GM19455 (cell line): Measurements from ENCODE around the gene CCZ1.
A peak's percentile ranks its signal among the peaks of the same experiment; 100 is the strongest.
"Not testable (repeated sequence)": the region's sequence is repeated elsewhere in the genome, so short reads cannot be mapped to it uniquely, and the experiment has no call there.

ENCODE experiments used
- ATAC-seq: cut with Tn5 transposase; IDR thresholded peaks from one replicate; pipeline ENCODE4 v1.9.1; 2021; ENCODE audit not compliant: unreplicated experiment

Gene CCZ1

DNA sequence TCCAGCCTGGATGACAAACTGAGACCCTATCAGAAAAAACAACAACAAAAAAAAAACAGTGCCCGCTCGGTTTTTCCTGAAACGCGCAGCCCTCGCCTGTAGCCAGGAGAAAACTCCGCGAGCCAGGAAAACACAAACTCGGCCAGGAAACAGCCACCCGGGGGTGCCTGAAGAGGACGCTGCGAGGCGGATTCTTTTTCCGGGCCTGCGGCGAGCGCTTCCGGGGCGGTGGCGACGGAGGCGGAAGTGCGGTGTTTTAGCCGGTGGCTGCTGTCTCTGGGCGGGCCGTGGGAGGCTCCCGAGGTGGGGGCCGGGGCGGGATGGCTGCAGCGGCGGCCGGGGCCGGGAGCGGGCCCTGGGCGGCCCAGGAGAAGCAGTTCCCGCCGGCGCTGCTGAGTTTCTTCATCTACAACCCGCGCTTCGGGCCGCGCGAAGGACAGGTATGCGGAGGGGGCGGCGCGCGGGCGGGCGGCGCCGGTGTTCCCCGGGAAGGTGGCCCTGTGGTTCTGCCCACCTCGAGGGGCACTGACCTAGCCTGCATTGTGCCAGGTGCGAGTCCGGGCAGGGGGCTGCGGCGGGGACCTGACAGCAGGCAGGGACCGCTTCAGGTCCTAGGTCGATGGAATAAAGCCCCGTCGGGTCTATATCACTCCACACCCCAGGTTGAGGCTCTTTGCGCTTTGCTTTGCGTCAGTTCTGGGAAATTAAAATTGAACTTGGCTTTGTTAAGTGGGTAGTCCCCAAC is at the start of gene CCZ1:
Gene CCZ1, plus strand, starts transcription at position 254 of the 745 bp plus-strand sequence. Its CDS starts 67 bp downstream, at position 321.
- ATAC-seq: peak; percentile 88

DNA sequence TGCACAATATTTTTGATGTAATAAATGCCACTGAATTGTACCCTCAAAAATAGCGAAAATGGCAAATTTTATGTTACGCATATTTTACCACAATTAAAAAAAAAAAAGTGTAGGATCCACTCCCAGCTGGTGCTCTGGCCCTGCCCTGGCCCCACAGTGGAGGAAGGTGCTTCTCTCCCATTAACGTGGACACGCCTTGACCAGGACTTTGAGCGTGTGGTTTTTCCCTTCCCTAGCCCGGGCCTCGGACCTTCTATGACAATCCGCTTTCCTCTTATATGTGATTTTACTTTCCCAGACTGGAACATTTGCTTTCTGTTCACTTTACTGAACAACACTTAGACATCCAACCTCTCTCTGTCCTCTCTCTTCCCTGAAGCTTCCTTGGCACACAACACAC is 47.6 kb upstream of the CCZ1 start:
- no peak for ATAC-seq

DNA sequence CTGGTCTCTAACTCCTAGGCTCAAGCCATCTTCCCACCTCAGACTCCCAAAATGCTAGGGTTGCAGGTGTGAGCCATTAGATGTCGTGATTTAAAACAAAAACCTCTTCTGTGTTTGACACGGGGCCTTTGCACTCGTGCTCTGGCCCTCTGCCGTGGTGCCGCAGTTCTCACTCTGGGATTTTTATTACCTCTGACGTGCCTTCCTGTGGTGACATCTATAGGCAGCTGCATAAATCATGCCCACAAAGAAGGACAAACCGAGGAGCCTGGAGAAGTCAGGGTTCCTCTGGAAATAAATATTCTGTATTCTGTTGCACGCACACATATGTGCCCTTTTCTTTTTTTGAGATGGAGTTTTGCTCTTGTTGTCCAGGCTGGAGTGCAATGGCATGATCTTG is 43.8 kb upstream of the CCZ1 start:
- ATAC-seq: no peak

DNA sequence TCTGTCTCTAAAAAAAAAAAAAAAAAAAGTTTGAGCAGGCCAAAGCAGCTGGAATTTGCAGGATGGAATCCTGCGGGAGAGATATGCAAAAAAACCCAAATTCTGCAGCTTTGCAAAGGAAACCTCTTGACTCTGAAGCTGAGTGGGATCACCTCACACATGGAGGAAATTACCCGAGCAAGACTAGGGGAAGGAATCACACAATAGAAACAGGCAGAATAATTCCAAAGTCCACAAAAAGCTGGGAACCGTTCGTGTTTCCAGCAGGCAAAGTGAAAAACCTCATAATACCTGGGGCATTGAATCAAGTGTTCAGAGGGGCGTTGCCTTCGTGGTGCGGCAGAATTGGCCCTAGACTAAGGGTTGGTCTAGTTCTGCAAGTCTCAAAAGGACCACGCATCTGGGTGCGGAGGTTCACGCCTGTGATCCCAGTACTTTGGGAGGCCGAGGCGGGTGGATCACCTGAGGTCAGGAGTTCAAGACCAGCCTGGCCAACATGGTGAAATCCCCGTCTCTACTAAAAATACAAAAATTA is 41.4 kb upstream of the CCZ1 start:
- ATAC-seq: not testable (repeated sequence)

DNA sequence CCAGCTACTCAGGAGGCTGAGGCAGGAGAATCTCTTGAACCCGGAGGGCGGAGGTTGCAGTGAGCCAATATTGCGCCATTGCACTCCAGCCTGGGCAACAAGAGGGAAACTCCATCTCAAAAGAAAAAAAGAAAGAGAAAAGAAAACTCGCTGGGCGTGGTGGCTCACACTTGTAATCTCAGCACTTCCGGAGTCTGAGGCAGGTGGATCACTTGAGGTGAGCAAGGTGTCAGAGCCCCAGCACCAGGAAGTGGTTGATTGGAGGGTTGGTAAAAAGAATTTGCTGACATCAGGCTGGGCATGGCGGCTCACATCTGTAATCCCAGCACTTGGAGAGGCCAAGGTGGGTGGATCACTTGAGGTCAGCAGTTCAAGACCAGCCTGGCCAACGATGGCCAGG is 40.0 kb upstream of the CCZ1 start:
- ATAC-seq: not testable (repeated sequence)

DNA sequence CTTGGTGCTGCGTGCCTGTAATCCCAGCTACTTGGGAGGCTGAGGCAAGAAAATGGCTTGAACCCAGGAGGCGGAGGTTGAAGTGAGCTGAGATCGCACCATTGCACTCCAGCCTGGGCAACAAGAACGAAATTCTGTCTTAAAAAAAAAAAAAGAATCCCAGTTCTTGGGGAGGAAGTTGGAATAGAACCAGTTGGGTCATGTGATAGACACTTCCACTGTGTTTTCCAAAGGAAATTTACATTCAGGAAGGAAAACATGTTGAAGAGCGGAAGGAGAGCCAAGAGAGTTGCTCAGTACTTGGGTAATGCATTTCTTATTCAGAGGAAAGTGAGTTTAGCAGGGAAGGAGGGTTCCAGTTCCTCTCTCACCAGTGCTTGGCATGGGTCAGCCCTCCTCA is 37.3 kb upstream of the CCZ1 start:
- ATAC-seq: not testable (repeated sequence)

DNA sequence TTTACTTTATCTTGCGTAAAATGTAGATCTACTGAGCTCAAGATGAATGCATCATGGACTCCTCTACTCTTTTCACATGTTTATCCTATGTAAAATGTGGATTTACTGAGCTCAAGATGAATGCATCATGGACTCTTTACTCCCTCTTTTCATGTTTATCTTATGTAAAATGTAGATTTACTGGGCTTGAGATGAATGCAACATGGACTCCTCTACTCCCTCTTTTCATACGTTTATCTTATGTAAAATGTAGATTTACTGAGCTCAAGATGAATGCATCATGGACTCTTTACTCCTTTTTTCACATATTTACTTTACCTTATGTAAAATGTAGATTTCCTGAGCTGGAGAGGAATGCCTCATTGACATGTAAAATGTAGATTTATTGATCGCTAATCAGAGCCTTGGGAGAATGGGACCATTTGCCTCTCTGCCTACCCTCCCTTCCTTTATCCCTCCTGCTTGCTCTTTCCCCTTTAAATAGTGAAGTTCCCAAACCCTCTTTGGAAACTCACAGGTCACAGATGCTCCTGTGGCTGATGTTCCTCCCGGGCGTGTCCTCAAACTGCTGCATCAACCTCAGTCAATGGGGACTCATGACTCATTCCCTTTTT is 35.7 kb upstream of the CCZ1 start:
- not testable (repeated sequence) for ATAC-seq

DNA sequence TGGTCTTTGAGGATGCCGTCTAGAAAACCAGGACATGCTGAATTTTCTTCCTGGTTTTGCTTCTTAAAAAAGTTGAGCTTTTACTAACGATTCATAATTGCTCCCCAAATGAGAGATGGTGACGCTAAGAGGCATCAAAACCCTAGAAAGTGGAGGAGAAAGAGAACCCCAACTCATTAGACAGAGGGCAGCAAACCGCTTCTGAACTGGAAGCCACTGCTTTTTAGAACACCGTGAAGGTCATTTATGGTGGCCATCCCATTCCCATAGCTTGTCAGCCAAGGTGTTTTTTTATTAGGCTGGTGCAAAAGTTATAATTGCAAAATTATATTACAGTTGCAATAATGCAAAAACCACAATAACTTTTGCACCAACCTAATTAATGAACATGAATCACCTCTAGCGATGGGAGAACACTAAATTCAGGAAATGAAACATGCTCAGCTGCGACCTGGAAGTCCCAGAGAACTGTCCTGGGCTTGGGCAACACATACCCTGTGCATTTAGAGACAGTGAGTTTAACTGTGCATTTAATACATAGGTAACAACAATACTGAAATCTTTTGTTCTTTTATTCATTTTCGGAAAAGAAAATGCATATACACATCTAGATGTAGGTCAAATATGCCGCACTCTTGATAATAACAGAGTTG is 33.1 kb upstream of the CCZ1 start:
- not testable (repeated sequence) for ATAC-seq

DNA sequence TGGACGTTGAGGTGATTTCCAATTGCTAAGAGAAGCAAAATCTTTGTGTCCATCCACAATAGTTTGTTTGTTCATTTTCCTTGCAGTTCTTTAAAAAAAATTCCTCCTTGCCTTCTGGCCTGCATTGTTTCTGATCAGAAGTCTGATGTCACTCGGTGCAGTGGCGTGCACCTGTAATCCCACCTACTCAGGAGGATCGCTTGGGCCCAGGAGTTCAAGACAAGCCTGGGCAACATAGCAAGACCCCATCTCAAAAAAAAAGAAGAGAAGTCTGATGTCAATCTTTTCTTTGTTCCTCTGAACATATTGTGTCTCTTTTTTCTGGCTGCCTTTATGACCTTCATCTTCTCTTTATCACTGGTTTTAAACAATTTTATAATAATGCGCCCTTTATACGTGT is 31.5 kb upstream of the CCZ1 start:
- no peak for ATAC-seq

DNA sequence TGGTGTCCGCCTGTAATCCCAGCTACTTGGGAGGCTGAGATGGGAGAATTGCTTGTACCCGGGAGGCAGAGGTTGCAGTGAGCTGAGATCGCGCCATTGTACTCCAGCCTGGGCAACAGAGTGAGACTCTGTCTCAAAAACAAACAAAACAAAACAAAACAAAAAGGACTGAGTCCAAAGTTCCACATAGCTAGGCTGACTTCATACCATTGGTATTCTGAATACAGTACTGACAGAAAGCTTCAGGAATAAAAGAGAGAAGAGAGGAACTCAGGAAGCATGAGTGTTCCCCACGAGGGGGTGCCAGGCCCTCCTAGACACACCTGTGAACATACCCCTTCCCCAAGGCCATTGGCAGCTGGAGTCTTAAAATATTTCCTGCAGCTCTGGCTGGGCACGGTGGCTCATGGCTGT is 29.6 kb upstream of the CCZ1 start:
- not testable (repeated sequence) for ATAC-seq

DNA sequence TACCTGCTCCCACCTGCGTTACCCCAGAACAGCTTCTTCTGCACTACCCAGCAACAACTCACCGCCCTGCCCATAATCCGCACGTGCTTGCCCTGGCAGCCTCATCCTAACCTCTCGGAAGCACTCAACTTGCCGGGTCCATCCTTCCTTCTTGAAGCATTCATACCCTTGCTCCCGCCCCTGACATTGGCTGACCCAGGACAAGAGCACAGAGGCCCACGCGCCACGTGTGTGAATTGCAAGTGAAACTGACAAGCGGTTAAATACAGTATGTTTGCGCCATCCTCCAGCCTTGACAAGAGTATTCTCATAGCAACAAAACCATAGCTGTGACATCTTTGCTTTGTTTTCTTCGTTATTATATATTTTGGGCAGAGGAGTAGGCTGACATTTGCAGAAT is 28.8 kb upstream of the CCZ1 start:
- no peak for ATAC-seq

DNA sequence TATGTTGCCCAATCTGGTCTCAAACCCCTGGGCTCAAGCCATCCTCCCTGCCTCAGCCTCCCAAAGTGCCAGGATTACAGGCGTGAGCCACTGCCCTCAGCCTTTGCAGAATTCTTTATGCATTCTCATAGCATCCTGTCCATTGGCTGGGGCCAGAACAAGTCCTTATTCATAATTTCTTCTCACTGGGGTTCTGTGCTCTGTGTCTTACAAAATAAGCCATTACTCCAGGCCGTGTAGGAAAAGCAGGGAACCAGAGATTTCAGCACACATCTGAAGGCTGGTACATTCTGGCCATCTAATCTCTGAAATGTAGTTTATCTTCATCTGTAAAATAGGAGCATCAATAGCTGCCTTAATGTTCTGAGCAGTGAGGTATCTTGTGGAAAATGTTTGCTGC is 28.2 kb upstream of the CCZ1 start:
- no peak for ATAC-seq

DNA sequence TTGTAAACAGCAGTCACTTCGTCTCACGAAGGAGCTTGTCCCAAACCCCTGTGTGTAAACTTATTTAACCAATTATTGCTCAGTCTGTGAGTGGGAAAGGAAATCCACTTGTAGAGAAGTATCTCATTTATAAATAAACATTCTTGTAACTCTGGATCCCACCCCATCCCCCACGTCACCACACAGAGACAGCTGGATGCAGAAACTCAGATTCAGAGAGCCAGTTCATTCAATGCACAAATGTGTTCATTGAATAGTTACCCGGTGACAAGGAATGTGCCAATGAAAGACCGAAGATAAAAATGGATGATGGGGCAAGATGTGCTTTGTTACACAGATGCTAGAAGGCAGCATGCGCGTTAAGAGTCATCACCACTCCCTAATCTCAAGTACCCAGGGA is 26.2 kb upstream of the CCZ1 start:
- no peak for ATAC-seq

DNA sequence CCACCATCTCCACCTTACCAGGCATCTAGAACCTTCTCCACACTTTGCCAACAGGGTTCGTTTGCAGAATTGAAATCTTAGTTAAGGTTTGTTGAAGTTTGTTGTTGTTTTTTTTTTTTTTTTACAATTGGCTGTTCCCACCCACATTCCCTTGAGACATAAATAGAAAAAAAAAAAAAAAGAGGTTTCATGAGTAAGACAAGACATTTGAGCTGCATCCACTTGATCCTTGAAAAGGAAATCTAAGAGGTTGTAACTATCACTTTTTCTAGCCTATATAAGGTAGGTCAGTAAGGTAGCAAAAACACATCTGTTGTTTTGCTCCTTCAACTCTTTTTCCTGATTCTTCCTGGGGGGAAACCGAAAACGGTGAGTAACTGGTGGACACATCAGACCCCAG is 18.9 kb upstream of the CCZ1 start:
- ATAC-seq: not testable (repeated sequence)

DNA sequence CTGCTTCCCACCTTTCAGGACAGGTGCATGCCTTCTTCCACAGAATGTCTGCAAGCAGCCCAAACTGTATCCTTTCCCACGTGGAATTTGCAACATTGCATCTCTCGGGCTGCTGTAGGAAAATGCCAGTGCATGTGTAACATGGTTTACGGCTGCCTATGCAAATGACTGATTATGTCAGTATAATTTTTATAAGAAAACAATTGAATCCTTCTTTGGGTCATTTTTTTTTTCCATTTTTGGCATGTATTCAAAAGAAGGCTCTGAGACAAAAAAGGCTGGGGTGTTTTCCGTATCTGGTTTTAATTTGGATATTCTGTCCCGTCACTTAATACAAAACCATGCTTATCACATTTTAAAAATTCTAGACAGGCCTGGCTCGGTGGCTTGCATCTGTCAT is 18.4 kb upstream of the CCZ1 start:
- ATAC-seq: not testable (repeated sequence)

DNA sequence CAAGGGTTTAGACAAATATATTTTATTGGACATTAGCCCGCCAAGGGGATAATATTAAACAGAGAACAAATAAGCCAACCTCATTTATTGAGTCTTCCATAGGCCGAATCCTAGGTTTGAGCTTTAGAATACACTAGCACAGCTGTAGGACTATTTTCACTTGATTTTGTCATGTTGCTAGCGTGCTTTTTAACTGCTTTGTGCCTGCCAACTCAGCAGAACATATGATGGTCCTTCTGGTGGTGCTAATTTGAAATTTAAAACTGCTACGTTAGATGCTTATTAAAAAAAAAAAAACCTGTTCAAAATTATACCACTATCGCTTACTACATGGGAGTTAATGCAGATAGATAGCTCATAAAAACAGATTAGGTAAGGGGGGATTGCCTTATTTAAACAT is 14.1 kb upstream of the CCZ1 start:
- not testable (repeated sequence) for ATAC-seq

DNA sequence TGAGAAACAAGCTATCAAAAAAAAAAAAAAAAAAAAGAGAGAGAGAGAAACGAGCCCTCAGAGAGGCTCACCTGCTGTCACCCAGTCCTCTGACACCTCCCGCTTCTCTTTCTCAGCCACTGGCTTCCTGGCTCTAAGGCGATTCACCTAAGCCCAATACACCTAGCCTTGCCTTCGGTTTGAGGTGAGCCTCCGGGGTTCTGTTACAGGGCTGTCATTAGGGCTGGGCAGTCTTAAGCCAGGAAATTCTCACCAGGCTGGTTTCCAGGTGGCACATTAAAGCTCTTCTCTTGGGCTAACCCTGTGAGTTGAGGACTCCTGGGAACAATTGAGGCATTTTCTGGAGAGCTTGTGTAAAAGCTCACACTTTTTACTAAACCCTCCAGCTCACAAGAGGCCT is 10.5 kb upstream of the CCZ1 start:
- ATAC-seq: not testable (repeated sequence)

DNA sequence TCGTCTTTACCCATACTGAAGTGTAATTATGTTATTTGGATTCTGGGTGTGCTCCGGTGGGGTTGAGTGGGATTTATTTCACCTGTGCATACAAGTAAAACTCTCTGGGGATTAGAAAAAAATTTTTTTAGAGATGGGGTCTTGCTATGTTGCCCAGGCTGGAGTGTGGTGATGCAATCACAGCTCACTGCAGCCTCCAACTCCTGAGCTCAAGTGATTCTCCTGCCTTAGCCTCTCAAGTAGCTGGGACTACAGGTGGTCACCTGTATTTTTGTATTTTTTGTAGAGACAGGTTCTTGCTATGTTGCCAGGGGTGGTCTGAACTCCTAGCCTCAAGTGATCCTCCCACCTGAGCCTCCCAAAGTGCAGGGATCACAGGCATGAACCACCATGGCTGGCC is 8.3 kb upstream of the CCZ1 start:
- not testable (repeated sequence) for ATAC-seq

DNA sequence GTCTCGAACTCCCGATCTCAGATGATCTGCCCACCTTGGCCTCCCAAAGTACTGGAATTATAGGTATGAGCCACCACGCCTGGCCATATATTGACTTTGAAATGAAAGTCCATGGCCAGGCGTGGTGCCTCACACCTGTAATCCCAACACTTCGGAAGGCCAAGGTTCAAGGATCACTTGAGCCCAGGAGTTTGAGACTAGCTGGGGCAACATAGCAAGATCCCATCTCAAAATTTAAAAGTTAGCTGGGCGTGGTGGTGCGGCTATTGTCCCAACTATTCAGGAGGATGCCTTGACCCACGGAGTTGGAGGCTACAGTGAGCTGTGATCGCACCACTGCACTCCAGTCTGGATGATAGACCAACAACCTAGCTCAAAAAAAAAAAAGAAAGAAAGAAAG is 6.0 kb upstream of the CCZ1 start:
- no peak for ATAC-seq

DNA sequence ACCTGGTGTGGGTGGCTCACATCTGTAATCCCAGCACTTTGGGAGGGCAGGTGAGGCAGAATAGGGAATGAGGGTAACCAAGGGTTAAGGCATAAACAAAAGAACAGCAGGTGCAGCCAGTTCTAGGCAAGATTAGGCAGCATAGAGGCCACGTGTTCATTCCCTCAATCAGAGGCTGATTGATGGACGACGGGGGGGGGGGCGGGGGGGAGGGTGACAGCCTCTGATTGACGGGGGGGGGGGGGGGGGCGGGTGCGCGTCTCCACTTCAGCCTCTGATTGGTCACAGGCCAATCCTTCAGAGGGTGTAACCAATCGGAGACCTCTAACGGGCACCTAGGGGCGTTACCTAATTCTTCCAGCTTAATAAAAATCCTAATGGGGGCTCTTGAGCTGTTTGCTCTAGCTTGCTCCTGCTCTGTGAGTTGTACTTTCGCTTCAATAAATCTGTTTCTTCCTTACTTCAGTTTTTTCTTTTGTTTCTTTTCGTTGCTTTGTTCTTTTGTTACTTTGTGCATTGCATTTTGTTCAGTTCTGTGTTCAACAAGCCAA is 1.1 kb upstream of the CCZ1 start:
- ATAC-seq: not testable (repeated sequence)

DNA sequence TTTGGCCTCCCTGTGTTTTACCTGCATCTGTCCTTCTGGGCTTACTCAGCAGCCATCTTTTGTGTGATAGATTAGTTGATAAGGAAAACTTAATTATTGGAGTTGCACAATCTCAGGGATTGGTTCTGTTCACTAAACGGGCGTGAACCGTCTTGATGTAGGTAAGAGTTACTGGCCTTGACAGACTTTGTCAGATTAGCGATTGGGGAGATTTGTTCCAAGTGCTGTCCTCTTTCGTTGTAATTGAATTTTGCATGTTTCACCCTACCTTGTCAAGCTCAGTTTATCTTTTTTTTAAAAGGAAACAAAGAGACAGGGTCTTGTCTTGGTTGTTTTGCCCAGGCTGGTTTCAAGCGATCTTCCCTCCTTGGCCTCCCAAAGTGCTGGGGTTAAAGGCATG is 4.5 kb downstream of the CCZ1 start:
- not testable (repeated sequence) for ATAC-seq

DNA sequence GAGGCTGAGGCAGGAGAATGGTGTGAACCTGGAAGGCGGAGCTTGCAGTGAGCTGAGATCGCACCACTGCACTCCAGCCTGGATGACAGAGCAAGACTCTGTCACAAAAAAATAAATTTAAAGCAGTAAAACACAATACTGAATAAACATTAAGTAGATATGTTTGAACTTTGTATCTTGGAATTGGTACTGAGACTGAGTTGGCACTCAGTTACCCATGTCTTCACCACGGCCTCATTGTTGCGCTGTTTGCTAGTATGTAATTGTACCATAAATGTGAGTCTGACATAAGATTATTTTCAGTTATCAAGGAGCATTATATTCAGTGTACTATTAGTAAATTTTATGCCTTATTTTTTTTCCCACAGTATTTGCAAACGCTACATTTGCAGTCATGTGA is 6.2 kb downstream of the CCZ1 start:
- not testable (repeated sequence) for ATAC-seq
